NOMO-1 treated with dmso at 0.1 percent for 144 hours (cell line): ENCODE data around the gene GABARAPL2.

ENCODE experiments used
- DNase-seq: peaks from one replicate; lab custom pipeline; 2025; ENCODE audit not compliant: unreplicated experiment; lab: John Stamatoyannopoulos, UW

GABARAPL2 gene

GRCh38 chr16:75552951-75553350 is 13.2 kb upstream of the GABARAPL2 start:
- DNase-seq, result no peak

- no peak for DNase-seq
These were observed 10.9 kb upstream of the GABARAPL2 start for GRCh38 chr16:75555213-75555706.

DNA sequence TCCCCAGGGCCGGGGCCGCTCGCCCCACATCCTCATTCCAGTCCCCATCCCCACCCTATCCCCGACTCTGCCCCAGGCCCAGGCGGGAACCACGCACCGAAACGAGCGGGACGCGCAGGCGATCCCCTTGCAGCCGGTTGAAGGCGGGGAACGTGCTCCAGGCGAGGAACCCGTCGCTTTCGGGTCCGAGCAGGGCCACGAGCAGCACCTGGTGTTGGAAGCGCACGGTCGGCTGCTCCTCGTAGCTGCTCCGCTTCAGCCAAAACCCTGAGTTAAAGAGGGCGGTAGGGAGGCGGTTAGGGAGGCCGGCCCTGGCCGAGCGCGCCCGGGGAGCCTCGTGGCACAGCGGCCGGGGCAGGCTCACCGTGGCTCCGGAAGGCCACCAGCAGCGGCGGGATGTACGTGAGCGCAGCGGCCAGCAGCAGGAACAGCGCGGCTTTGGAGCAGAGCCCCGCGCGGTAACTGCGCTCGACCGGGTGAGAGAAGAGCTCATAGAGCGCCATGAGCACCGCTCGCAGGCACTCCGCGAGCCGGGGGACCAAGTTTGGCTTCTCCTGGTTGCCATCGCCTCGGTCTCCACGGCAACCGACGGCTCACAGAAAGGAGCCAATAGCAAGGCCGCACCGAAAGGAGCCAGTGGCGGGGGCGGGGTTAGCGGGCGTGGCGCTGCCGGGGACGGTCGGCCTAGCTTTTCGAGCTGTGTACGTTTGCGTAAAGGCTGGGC is 10.3 kb upstream of the GABARAPL2 start, which contains the start of gene TMEM231:
TSS of gene TMEM231 (minus strand) at position 546 of the 724 bp plus-strand sequence. CDS start at position 503, 43 bp downstream.
- peak; percentile 85 for DNase-seq

DNA sequence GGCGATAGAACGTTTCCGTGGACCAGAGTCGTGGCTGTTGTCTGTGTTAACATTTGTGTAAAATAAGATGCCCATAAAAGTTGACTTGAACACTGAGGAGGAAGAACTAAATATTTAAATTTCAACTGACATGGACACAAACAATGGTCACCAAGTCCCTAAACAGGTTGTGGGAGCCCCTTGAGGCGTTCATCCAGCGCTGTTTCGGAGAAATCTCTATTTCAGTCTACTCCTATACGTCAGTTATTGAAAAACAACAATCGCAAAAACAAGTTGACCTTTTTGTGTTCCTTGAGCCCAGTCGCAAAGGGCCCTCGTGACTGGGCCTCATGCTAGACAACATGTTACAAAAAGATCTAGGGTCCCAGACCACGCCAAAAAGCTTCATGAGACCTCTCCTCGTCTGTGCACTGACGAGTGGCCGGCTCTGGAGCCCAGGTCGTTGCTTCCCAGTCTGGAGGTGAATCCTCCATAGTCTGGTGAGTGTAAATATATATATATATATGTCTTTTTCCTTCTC is 9.7 kb upstream of the GABARAPL2 start:
- no peak for DNase-seq

DNA sequence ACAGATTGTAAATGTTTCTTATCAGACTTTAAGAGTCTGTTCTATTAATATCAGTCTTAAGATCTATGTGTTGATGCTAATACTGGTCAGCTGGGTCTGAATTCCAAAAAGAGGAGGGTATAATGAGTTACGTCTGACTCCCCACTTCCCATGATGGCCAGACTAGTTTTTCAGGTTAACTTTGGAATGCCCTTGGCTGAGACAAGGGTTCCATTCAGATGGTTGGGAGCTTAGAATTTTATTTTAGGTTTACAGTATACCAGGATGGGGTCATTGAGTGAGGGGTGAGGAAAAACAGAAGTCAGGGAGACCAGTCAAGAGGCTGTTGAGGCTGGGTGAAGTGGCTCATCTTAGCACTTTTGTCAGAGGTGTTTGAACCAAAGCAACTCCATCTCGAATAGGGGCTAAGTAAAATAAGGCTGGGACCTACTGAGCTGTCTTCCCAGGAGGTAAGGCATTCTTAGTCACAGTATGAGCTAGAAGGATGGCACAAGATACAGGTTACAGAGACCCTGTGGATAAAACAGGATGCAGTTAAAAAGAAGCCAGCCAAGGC is 7.3 kb upstream of the GABARAPL2 start:
- DNase-seq, result no peak

- DNase-seq, result no peak
These were observed 6.4 kb upstream of the GABARAPL2 start for GRCh38 chr16:75559564-75560372.

DNA sequence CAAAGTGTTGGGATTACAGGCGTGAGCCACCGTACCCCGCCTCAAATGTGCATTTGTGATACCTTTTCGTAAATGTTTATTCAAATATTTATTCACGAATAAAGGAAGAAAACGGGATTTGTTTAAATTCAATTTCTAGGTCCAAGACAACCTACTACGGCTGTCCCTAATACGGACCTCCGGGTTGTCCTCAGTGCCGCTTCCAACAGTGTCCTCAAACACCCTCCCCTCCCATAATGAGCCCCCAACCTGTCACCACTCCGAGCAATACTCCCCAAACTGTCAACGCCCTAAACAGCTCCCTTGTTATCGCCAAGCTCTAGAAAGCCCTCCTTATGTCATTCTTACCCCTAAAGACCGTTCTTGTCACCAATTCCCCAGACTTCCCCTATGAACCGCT is 539 bp upstream of the GABARAPL2 start:
- DNase-seq, result no peak

DNA sequence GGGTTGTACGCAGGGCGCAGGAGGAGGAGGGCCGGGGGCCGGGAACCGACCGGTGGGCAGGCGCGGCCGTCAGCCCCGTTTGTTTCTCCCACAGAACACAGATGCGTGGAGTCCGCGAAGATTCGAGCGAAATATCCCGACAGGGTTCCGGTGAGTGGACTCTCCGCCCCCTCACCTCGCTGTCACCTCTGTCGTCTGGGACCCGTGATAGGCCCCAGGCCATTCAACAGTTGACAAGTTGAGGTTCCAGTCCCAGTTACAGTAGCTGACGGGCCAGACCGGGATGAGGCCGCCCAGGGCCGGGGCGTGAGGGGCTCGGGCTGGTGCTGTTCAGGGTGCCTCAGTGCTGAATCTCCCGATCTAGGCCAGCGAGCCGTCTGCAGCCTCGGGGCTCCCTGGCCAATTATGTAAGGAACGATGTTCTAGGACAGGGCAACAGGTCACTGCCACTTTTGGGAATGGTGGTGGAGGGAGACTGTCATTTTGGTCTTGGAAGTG is 628 bp downstream of the GABARAPL2 start:
- DNase-seq, result no peak

DNA sequence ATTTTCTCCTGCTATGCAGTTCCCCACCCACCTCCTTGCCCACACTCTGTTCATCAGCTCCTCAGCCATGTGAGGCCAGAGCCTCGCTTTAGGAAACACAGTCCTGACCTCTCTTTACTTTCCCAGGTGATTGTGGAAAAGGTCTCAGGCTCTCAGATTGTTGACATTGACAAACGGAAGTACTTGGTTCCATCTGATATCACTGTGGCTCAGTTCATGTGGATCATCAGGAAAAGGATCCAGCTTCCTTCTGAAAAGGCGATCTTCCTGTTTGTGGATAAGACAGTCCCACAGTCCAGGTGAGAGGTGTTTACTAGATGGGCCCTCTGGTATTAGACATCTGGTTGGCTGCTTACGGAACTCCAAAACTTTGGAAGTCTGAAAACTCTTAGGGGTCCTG is 1.7 kb downstream of the GABARAPL2 start:
- no peak for DNase-seq

- DNase-seq, result peak; percentile 14
These were observed 4.4 kb downstream of the GABARAPL2 start for GRCh38 chr16:75570396-75571065.

DNA sequence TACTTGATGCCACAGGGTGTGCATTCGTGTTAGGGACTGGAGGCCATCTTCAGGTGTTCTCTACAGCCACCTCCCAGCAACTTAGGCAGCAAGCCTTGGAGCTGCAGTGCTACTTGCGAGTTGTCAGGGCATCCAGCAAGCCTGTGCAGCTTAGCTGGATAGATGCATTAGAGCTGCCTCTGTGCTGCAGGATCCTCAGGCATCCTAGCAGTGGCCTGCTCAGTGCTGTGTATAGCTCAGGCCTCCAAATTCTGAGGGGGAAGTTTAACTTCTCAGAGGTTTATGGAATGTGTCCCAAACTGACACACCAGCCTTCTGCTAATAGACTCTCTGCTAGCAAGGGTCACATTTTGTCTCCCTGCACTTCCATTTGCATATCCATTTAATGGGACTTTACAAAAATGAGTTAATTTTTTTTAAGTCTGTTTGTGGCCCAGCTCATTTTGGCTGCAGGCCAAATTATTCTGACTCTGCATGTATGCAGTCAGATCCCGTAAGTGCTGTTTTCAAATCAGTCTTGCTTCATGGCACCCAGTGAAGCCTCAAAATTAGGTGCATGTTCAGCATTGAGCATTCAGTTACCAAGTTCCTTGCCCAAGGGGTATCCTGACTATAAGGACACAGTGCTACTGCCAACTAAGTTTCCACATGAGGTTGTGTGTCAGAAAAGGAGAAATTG is 6.8 kb downstream of the GABARAPL2 start:
- no peak for DNase-seq

GRCh38 chr16:75573955-75574354 is 7.8 kb downstream of the GABARAPL2 start:
- no peak for DNase-seq

DNA sequence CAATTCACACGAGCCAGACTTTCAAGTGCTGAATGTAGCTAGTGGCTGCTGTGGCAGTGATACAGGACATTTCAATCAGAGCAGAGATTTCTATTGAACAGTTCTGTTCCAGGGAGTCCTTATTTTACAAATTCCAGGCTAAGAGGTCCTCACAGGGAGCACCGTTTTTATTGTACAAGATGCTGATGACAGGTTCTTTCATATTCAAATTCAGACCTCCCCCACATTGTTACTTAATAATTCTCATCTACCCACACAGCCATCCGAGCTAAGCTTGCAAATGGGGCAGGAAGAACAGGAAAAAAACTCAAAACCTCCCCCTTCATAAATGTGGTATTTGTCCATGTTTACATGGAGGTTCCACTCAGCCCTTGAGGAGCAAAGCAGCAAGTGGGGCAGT is 9.8 kb downstream of the GABARAPL2 start:
- no peak for DNase-seq

DNA sequence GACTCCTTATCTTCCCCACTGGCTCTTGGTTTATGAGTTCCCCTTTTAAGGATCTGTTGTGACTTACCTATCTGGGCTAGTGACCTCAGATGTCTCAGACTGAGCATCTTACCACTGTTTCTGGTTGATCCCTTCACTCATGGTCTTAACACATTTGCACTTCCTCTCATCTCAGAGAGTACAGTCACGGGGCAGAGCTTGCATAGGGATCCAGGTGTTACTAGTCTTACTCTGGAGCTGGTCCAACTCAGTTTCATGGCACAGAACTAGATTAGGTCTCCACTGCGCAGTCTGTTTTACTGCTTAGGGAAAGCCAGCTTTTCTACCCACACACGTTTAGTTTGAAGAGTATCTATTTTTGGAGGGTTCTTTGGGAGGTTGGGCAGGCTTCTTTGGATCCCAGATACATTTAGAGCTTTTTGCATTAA is 10.2 kb downstream of the GABARAPL2 start:
- DNase-seq, result no peak

- DNase-seq, result no peak
These were observed 12.0 kb downstream of the GABARAPL2 start for GRCh38 chr16:75578212-75578611.

GRCh38 chr16:75578725-75579124 is 12.5 kb downstream of the GABARAPL2 start:
- no peak for DNase-seq

GRCh38 chr16:75579281-75579834 is 13.2 kb downstream of the GABARAPL2 start:
- DNase-seq, result peak; percentile 31

- peak; percentile 19 for DNase-seq
These were observed 17.9 kb downstream of the GABARAPL2 start for GRCh38 chr16:75584108-75584507.

GRCh38 chr16:75588716-75589115 is 22.5 kb downstream of the GABARAPL2 start:
- no peak for DNase-seq

DNA sequence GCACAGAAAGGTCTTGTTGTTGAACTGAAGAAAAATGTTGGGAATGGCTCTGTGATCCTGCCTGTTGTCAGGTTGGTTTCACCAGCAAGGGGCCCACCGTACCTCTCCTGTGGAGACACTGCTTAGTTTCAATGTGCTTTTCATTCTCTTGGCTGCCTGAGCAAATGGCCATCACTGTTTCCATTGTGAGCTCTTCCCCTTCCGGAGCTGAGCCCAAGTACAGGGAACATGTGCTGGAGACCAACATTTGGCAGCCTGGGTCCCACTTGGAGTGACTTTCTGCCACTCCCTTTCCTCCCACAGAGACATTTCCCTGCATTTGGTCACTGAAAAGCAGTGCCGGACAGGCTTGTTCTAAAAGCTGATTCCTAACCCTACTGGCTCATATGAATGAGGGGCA is 23.1 kb downstream of the GABARAPL2 start:
- DNase-seq, result no peak
